ENCODE results near the gene CNTNAP1. TPM values are rescaled to one million over a fixed set of nuclear protein-coding genes. Genes with fewer than 3 reads are reported as not detected.
A peak's percentile ranks its signal among the peaks of the same experiment; 100 is the strongest.

Gene CNTNAP1
- total and polyA plus RNA-seq, 9 of the 15 experiments (the other 6 are each of a cell fraction or from before 2014, with no cell fraction given): 0.10 to 1.8 (median 0.62) TPM

DNA sequence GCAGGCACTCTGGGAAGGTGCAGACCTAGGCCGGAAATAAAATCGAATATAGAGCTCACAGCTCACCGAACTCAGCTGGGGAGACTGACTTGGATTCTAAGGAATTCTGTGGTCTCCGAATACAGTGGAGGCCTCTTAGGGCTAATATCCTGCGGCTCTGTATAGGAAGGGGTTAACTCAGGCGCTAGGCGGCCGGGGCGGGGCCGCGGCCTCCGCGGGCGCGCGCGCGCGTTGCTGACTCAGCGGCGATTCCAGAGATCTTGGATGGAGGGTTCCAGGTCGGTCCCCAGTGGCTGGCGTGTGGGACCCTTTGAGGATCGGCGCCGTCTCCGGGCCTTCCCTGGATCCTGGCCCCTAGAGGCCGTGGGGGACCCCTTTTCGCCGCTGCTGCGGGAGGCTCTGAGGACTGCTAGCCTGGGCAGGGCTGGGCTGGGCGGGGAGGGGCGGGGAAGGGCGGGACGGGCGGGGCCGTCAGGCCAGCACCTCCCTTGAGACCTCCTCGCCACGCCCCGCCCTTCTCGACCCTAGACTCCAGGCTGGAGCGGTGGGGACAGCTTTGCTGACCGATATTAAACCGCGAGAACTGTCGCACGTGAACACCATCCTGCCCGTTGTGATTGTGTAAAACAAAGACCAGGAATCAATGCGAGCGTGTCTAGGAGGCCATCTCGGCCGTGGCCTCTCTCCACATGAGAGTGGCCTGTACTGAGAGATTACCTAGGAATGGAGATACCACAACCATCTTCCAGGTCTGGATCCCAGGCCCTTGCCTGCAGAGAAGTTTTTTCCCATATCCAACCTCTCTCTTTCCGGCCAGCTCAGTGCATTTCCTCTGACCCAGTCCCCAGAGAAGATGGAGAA lies 4.2 kb upstream of the CNTNAP1 start (continued):
- TF ChIP-seq ZNF347 (CRISPR knock-in tag; IDR thresholded peaks at IDR 0.05; ENCODE audit: low read depth): no peak
- TF ChIP-seq CXXC5 (CRISPR knock-in tag; IDR thresholded peaks at IDR 0.05): peak; percentile 69
- TF ChIP-seq RAD51 (IDR thresholded peaks at IDR 0.05; ENCODE audit: borderline replicate concordance, low read depth): no peak
- TF ChIP-seq, protein P1, sequence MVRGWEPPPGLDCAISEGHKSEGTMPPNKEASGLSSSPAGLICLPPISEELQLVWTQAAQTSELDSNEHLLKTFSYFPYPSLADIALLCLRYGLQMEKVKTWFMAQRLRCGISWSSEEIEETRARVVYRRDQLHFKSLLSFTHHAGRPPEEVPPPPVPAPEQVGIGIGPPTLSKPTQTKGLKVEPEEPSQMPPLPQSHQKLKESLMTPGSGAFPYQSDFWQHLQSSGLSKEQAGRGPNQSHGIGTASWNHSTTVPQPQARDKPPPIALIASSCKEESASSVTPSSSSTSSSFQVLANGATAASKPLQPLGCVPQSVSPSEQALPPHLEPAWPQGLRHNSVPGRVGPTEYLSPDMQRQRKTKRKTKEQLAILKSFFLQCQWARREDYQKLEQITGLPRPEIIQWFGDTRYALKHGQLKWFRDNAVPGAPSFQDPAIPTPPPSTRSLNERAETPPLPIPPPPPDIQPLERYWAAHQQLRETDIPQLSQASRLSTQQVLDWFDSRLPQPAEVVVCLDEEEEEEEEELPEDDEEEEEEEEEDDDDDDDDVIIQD (CRISPR knock-in tag; IDR thresholded peaks at IDR 0.05): no peak
- TF ChIP-seq CEBPG (CRISPR knock-in tag; IDR thresholded peaks at IDR 0.05): no peak
- no peak for TF ChIP-seq CEBPG (tag; conservative IDR thresholded peaks at IDR 0.05 in 1 of 2, IDR thresholded peaks at IDR 0.05 in 1 of 2)
- no peak for TF ChIP-seq ZNF780A (CRISPR knock-in tag; IDR thresholded peaks at IDR 0.05)
- TF ChIP-seq DPF2 (IDR thresholded peaks at IDR 0.05): no peak; the same call in 1 of the 2 replicates
- TF ChIP-seq LEF1 (IDR thresholded peaks at IDR 0.05): no peak
- no peak for TF ChIP-seq ZNF707 (CRISPR knock-in tag; conservative IDR thresholded peaks at IDR 0.05)
- TF ChIP-seq, protein P2, sequence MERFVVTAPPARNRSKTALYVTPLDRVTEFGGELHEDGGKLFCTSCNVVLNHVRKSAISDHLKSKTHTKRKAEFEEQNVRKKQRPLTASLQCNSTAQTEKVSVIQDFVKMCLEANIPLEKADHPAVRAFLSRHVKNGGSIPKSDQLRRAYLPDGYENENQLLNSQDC (CRISPR knock-in tag; IDR thresholded peaks at IDR 0.05): no peak
- TF ChIP-seq, protein P3, sequence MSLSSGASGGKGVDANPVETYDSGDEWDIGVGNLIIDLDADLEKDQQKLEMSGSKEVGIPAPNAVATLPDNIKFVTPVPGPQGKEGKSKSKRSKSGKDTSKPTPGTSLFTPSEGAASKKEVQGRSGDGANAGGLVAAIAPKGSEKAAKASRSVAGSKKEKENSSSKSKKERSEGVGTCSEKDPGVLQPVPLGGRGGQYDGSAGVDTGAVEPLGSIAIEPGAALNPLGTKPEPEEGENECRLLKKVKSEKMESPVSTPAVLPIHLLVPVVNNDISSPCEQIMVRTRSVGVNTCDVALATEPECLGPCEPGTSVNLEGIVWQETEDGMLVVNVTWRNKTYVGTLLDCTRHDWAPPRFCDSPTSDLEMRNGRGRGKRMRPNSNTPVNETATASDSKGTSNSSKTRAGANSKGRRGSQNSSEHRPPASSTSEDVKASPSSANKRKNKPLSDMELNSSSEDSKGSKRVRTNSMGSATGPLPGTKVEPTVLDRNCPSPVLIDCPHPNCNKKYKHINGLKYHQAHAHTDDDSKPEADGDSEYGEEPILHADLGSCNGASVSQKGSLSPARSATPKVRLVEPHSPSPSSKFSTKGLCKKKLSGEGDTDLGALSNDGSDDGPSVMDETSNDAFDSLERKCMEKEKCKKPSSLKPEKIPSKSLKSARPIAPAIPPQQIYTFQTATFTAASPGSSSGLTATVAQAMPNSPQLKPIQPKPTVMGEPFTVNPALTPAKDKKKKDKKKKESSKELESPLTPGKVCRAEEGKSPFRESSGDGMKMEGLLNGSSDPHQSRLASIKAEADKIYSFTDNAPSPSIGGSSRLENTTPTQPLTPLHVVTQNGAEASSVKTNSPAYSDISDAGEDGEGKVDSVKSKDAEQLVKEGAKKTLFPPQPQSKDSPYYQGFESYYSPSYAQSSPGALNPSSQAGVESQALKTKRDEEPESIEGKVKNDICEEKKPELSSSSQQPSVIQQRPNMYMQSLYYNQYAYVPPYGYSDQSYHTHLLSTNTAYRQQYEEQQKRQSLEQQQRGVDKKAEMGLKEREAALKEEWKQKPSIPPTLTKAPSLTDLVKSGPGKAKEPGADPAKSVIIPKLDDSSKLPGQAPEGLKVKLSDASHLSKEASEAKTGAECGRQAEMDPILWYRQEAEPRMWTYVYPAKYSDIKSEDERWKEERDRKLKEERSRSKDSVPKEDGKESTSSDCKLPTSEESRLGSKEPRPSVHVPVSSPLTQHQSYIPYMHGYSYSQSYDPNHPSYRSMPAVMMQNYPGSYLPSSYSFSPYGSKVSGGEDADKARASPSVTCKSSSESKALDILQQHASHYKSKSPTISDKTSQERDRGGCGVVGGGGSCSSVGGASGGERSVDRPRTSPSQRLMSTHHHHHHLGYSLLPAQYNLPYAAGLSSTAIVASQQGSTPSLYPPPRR (CRISPR knock-in tag; IDR thresholded peaks at IDR 0.05; ENCODE audit: borderline replicate concordance): no peak
- TF ChIP-seq, protein P4, sequence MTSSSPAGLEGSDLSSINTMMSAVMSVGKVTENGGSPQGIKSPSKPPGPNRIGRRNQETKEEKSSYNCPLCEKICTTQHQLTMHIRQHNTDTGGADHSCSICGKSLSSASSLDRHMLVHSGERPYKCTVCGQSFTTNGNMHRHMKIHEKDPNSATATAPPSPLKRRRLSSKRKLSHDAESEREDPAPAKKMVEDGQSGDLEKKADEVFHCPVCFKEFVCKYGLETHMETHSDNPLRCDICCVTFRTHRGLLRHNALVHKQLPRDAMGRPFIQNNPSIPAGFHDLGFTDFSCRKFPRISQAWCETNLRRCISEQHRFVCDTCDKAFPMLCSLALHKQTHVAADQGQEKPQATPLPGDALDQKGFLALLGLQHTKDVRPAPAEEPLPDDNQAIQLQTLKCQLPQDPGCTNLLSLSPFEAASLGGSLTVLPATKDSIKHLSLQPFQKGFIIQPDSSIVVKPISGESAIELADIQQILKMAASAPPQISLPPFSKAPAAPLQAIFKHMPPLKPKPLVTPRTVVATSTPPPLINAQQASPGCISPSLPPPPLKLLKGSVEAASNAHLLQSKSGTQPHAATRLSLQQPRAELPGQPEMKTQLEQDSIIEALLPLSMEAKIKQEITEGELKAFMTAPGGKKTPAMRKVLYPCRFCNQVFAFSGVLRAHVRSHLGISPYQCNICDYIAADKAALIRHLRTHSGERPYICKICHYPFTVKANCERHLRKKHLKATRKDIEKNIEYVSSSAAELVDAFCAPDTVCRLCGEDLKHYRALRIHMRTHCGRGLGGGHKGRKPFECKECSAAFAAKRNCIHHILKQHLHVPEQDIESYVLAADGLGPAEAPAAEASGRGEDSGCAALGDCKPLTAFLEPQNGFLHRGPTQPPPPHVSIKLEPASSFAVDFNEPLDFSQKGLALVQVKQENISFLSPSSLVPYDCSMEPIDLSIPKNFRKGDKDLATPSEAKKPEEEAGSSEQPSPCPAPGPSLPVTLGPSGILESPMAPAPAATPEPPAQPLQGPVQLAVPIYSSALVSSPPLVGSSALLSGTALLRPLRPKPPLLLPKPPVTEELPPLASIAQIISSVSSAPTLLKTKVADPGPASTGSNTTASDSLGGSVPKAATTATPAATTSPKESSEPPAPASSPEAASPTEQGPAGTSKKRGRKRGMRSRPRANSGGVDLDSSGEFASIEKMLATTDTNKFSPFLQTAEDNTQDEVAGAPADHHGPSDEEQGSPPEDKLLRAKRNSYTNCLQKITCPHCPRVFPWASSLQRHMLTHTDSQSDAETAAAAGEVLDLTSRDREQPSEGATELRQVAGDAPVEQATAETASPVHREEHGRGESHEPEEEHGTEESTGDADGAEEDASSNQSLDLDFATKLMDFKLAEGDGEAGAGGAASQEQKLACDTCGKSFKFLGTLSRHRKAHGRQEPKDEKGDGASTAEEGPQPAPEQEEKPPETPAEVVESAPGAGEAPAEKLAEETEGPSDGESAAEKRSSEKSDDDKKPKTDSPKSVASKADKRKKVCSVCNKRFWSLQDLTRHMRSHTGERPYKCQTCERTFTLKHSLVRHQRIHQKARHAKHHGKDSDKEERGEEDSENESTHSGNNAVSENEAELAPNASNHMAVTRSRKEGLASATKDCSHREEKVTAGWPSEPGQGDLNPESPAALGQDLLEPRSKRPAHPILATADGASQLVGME (CRISPR knock-in tag; IDR thresholded peaks at IDR 0.05): 0 out of 2 replicates have a peak, but pooled peaks have one; percentile 7
- TF ChIP-seq CC2D1A (IDR thresholded peaks at IDR 0.05): no peak
- TF ChIP-seq SP1 (CRISPR knock-in tag; IDR thresholded peaks at IDR 0.05): no peak

All from K562 (cell line).